ENCODE results near the gene ALG12. TPM values are rescaled to one million over a fixed set of nuclear protein-coding genes. Genes with fewer than 3 reads are reported as not detected.

ALG12 gene
- total RNA-seq, 1 experiment from 2014 or later = 18.6 TPM

GRCh38 chr22:49944399-49944891, 26.2 kb upstream of the ALG12 start:
- POLR2A ChIA-PET (ENCODE audit: low non-redundant PET) = no interaction called here
- Histone ChIP-seq H3K27ac (ENCODE audit: low read depth, low read length, poor library complexity, severe bottlenecking) (peak overlapping the region; percentile 82), H3K4me3 (ENCODE audit: low read depth, low read length, poor library complexity, severe bottlenecking) (peak overlapping the region; percentile 2), H3K27me3 (replicated peaks; ENCODE audit: insufficient read depth, low read depth, low read length, poor library complexity) (no peaks in the 10 kb centered on the region), H3K9me3 (ENCODE audit: low read depth, low read length, poor library complexity, severe bottlenecking) (no peaks in the 10 kb centered on the region), H3K4me1 (ENCODE audit: insufficient read depth, low read length, poor library complexity, severe bottlenecking) (peaks cover 22% of the 10 kb centered on the region), H3K36me3 (ENCODE audit: insufficient read depth, low read length, poor library complexity, severe bottlenecking) (no peaks in the 10 kb centered on the region)
- TF ChIP-seq, protein P1, sequence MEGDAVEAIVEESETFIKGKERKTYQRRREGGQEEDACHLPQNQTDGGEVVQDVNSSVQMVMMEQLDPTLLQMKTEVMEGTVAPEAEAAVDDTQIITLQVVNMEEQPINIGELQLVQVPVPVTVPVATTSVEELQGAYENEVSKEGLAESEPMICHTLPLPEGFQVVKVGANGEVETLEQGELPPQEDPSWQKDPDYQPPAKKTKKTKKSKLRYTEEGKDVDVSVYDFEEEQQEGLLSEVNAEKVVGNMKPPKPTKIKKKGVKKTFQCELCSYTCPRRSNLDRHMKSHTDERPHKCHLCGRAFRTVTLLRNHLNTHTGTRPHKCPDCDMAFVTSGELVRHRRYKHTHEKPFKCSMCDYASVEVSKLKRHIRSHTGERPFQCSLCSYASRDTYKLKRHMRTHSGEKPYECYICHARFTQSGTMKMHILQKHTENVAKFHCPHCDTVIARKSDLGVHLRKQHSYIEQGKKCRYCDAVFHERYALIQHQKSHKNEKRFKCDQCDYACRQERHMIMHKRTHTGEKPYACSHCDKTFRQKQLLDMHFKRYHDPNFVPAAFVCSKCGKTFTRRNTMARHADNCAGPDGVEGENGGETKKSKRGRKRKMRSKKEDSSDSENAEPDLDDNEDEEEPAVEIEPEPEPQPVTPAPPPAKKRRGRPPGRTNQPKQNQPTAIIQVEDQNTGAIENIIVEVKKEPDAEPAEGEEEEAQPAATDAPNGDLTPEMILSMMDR (conservative IDR thresholded peaks at IDR 0.05; ENCODE audit: low read depth, low read length) = no peak
- no peak for TF ChIP-seq EZH2 (IDR thresholded peaks at IDR 0.05; ENCODE audit: borderline replicate concordance, low read depth, low read length, poor library complexity, severe bottlenecking)
- intact Hi-C loops (cut with micrococcal nuclease; ENCODE audit: unreplicated experiment) = no loop called here
- CTCF ChIA-PET = no interaction called here
- no peak for DNase-seq (ENCODE audit: low spot score)
- BruUV-seq (replicated peaks) = no TSS peak

GRCh38 chr22:49943771-49944398, 25.6 kb upstream of the ALG12 start:
- DNase-seq (ENCODE audit: low spot score) = no peak
- Histone ChIP-seq H3K27me3 (replicated peaks; ENCODE audit: insufficient read depth, low read depth, low read length, poor library complexity) (no peaks in the 10 kb centered on the region), H3K4me1 (ENCODE audit: insufficient read depth, low read length, poor library complexity, severe bottlenecking) (peaks cover 22% of the 10 kb centered on the region), H3K27ac (ENCODE audit: low read depth, low read length, poor library complexity, severe bottlenecking) (peak overlapping the region; percentile 82), H3K9me3 (ENCODE audit: low read depth, low read length, poor library complexity, severe bottlenecking) (no peaks in the 10 kb centered on the region), H3K4me3 (ENCODE audit: low read depth, low read length, poor library complexity, severe bottlenecking) (peak overlapping the region; percentile 2), H3K36me3 (ENCODE audit: insufficient read depth, low read length, poor library complexity, severe bottlenecking) (no peaks in the 10 kb centered on the region)
- POLR2A ChIA-PET (ENCODE audit: low non-redundant PET) = no interaction called here
- TF ChIP-seq EZH2 (IDR thresholded peaks at IDR 0.05; ENCODE audit: borderline replicate concordance, low read depth, low read length, poor library complexity, severe bottlenecking) = no peak
- TF ChIP-seq, protein P1 (conservative IDR thresholded peaks at IDR 0.05; ENCODE audit: low read depth, low read length) = no peak
- BruUV-seq (replicated peaks) = no TSS peak
- intact Hi-C loops (cut with micrococcal nuclease; ENCODE audit: unreplicated experiment) = no loop called here
- CTCF ChIA-PET = no interaction called here

DNA sequence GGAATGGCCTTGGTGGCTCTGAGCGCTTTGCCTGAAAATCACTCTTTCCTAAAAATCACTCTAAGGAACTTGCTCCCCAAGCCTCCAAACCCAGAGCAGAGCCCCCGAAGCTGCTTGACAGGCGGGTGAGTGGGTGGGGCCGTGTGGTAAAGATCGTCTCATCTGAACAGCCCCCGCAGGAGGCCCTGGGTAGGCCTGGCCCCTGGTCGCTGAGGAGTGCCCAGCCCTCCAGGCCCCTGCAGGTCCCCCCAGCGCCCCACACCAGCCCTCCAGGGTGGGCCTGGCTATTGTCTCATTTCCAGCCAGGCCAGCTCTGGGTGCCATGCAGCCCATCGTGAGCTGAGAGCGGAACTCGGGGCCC, 25.1 kb upstream of the ALG12 start:
- no TSS peak for BruUV-seq (replicated peaks)
- POLR2A ChIA-PET (ENCODE audit: low non-redundant PET) = no interaction called here

More for the DNA sequence above, 25.1 kb upstream of the ALG12 start:
- H3K9me3 ChIP-seq (ENCODE audit: low read depth, low read length, poor library complexity, severe bottlenecking) = no peaks in the 10 kb centered on the region
- no peak for DNase-seq (ENCODE audit: low spot score)
- no peak for TF ChIP-seq EZH2 (IDR thresholded peaks at IDR 0.05; ENCODE audit: borderline replicate concordance, low read depth, low read length, poor library complexity, severe bottlenecking)
- TF ChIP-seq, protein P1 (conservative IDR thresholded peaks at IDR 0.05; ENCODE audit: low read depth, low read length) = no peak
- intact Hi-C loops (cut with micrococcal nuclease; ENCODE audit: unreplicated experiment) = no loop called here
- H3K27me3 ChIP-seq (replicated peaks; ENCODE audit: insufficient read depth, low read depth, low read length, poor library complexity) = no peaks in the 10 kb centered on the region
- CTCF ChIA-PET = no interaction called here
- peaks cover 22% of the 10 kb centered on the region for H3K4me1 ChIP-seq (ENCODE audit: insufficient read depth, low read length, poor library complexity, severe bottlenecking)
- no peak overlapping the region for H3K4me3 ChIP-seq (ENCODE audit: low read depth, low read length, poor library complexity, severe bottlenecking)
- peak overlapping the region; percentile 82 for H3K27ac ChIP-seq (ENCODE audit: low read depth, low read length, poor library complexity, severe bottlenecking)
- H3K36me3 ChIP-seq (ENCODE audit: insufficient read depth, low read length, poor library complexity, severe bottlenecking) = no peaks in the 10 kb centered on the region
